Measurements from ENCODE around the gene RPL18A. TPM values are rescaled to one million over a fixed set of nuclear protein-coding genes. Genes with fewer than 3 reads are reported as not detected.

The RPL18A gene
- total and polyA plus RNA-seq, 2 of the 13 experiments (the other 11 are each of a cell fraction or from before 2014, with no cell fraction given): 1,471 to 2,004 TPM

GRCh38 chr19:17874758-17875135 lies 15.0 kb downstream of the RPL18A start:
- no peak overlapping the region for H3K27ac ChIP-seq (ENCODE audit: extremely low read length, insufficient read depth, low read length)
- H3K79me2 ChIP-seq (ENCODE audit: insufficient read depth, low read length): no peaks in the 10 kb centered on the region
- no peaks in the 10 kb centered on the region for H4K20me1 ChIP-seq (ENCODE audit: insufficient read depth, low read length)
- intact Hi-C loops (cut with micrococcal nuclease; ENCODE audit: unreplicated experiment): loop anchor here (5.0 kb wide), 1 partner anchor 123 kb away; no protein-coding TSS in a partner anchor
- ATAC-seq: no peak
- no peak overlapping the region for H3K4me3 ChIP-seq (replicated peaks in 1 of 3; ENCODE audit: insufficient read depth in 1 of 3, low read depth in 2 of 3, low read length in 3 of 3)
- BruUV-seq (replicated peaks): no TSS peak
- no peaks in the 10 kb centered on the region for H3K9me3 ChIP-seq (ENCODE audit: low read length)
- H3K4me2 ChIP-seq (ENCODE audit: low read depth, low read length): peak overlapping the region; percentile 70; the same call in 1 of the 2 replicates
- no peak for FAIRE-seq
- WGBS (ENCODE audit: low lambda C conversion rate): 73% methylated on average over 9 of the region's 9 CpGs
- H3K9ac ChIP-seq (ENCODE audit: insufficient read depth, low read depth, low read length): no peak overlapping the region
- ChIA-PET POLR2A (no interaction called here), CTCF (ENCODE audit: low intra/inter-chr PET ratio, low total read pairs) (interaction anchor here (1.4 kb wide), 1 partner anchor 58 kb away, joined by 3 read pairs; the partner anchor contains the start of gene CCDC124)
- H2AFZ ChIP-seq (ENCODE audit: low read length): no peak overlapping the region
- no peaks in the 10 kb centered on the region for H3K36me3 ChIP-seq (replicated peaks in 1 of 2; ENCODE audit: control insufficient read depth in 1 of 2, insufficient read depth in 2 of 2, low read length in 2 of 2)
- DNase-seq (ENCODE audit: low spot score): no peak
- peaks cover 5 to 33% of the 10 kb centered on the region in 2 experiments for H3K27me3 ChIP-seq (ENCODE audit: control insufficient read depth in 1 of 2, insufficient read depth in 2 of 2, low read length in 2 of 2)
- peaks cover 5% of the 10 kb centered on the region for H3K4me1 ChIP-seq (ENCODE audit: insufficient read depth, low read length)
- in situ Hi-C loops (cut with HindIII; ENCODE audit: extremely low pct_ligation_motif_present, low pct_unique_long_range_greater_than_20kb): no loop called here
- TF ChIP-seq, protein P1, sequence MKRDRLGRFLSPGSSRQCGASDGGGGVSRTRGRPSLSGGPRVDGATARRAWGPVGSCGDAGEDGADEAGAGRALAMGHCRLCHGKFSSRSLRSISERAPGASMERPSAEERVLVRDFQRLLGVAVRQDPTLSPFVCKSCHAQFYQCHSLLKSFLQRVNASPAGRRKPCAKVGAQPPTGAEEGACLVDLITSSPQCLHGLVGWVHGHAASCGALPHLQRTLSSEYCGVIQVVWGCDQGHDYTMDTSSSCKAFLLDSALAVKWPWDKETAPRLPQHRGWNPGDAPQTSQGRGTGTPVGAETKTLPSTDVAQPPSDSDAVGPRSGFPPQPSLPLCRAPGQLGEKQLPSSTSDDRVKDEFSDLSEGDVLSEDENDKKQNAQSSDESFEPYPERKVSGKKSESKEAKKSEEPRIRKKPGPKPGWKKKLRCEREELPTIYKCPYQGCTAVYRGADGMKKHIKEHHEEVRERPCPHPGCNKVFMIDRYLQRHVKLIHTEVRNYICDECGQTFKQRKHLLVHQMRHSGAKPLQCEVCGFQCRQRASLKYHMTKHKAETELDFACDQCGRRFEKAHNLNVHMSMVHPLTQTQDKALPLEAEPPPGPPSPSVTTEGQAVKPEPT (CRISPR knock-in tag; IDR thresholded peaks at IDR 0.05; ENCODE audit: low read depth): no peak
- TF ChIP-seq ZNF10 (CRISPR knock-in tag; IDR thresholded peaks at IDR 0.05; ENCODE audit: borderline replicate concordance, low read depth): no peak
- TF ChIP-seq PATZ1 (CRISPR knock-in tag; IDR thresholded peaks at IDR 0.05): no peak
- no peak for TF ChIP-seq ZMYM3 (CRISPR knock-in tag; IDR thresholded peaks at IDR 0.05)
- no peak for TF ChIP-seq RAD51 (IDR thresholded peaks at IDR 0.05; ENCODE audit: borderline replicate concordance)
- TF ChIP-seq ZNF329 (CRISPR knock-in tag; IDR thresholded peaks at IDR 0.05; ENCODE audit: low read depth): peak; percentile 98
- TF ChIP-seq ZNF431 (CRISPR knock-in tag; IDR thresholded peaks at IDR 0.05; ENCODE audit: borderline replicate concordance, low read depth): no peak
- no peak for TF ChIP-seq STAG1 (CRISPR knock-in tag; IDR thresholded peaks at IDR 0.05)

All from HepG2 (cell line).